Measurements from ENCODE around the gene PAPLN.

The PAPLN gene

GRCh38 chr14:73272393-73272792, 35.1 kb downstream of the PAPLN start:
- Mint-ChIP-seq H3K4me3 (no peak overlapping the region), H3K4me1 (ENCODE audit: low read depth) (peaks cover 12% of the 10 kb centered on the region), H3K27ac (no peak overlapping the region)

GRCh38 chr14:73273799-73274198, 36.5 kb downstream of the PAPLN start:
- Mint-ChIP-seq H3K4me1 (ENCODE audit: low read depth) (peaks cover 12% of the 10 kb centered on the region), H3K4me3 (no peak overlapping the region), H3K27me3 (peaks cover 16% of the 10 kb centered on the region), H3K36me3 (ENCODE audit: low read depth) (peaks cover 30% of the 10 kb centered on the region), H3K9me3 (no peaks in the 10 kb centered on the region), H3K27ac (no peak overlapping the region)
- no peak for DNase-seq

More at GRCh38 chr14:73272393-73272792, 35.1 kb downstream of the PAPLN start:
- Mint-ChIP-seq H3K9me3 (no peaks in the 10 kb centered on the region), H3K36me3 (ENCODE audit: low read depth) (peaks cover 28% of the 10 kb centered on the region), H3K27me3 (peaks cover 17% of the 10 kb centered on the region)
- no peak for DNase-seq

- H3K27me3 Mint-ChIP-seq: no peaks in the 10 kb centered on the region
- H3K4me1 Mint-ChIP-seq (ENCODE audit: low read depth): peaks cover under 1% of the 10 kb centered on the region
- H3K4me3 Mint-ChIP-seq: no peak overlapping the region
- DNase-seq: no peak
- peaks cover 52% of the 10 kb centered on the region for H3K36me3 Mint-ChIP-seq (ENCODE audit: low read depth)
- H3K9me3 Mint-ChIP-seq: no peaks in the 10 kb centered on the region
- H3K27ac Mint-ChIP-seq: no peak overlapping the region
Observed at GRCh38 chr14:73276836-73277235, 39.5 kb downstream of the PAPLN start.

- H3K27ac Mint-ChIP-seq: no peak overlapping the region
- H3K4me1 Mint-ChIP-seq (ENCODE audit: low read depth): peaks cover 2% of the 10 kb centered on the region
- peaks cover 57% of the 10 kb centered on the region for H3K36me3 Mint-ChIP-seq (ENCODE audit: low read depth)
- H3K27me3 Mint-ChIP-seq: no peaks in the 10 kb centered on the region
- no peak for DNase-seq
- no peak overlapping the region for H3K4me3 Mint-ChIP-seq
- H3K9me3 Mint-ChIP-seq: no peaks in the 10 kb centered on the region
Observed at GRCh38 chr14:73277376-73277775, 40.1 kb downstream of the PAPLN start.

- H3K4me1 Mint-ChIP-seq (ENCODE audit: low read depth): peaks cover 2% of the 10 kb centered on the region
- H3K36me3 Mint-ChIP-seq (ENCODE audit: low read depth): peaks cover 75% of the 10 kb centered on the region
- no peaks in the 10 kb centered on the region for H3K27me3 Mint-ChIP-seq
- H3K4me3 Mint-ChIP-seq: no peak overlapping the region
- no peaks in the 10 kb centered on the region for H3K9me3 Mint-ChIP-seq
- no peak overlapping the region for H3K27ac Mint-ChIP-seq
- no peak for DNase-seq
Observed at GRCh38 chr14:73280903-73281302, 43.6 kb downstream of the PAPLN start.

GRCh38 chr14:73283608-73284379, 46.5 kb downstream of the PAPLN start:
- Mint-ChIP-seq H3K9me3 (no peaks in the 10 kb centered on the region), H3K4me1 (ENCODE audit: low read depth) (peaks cover 2% of the 10 kb centered on the region), H3K27ac (no peak overlapping the region), H3K27me3 (no peaks in the 10 kb centered on the region), H3K4me3 (no peak overlapping the region), H3K36me3 (ENCODE audit: low read depth) (peaks cover 72% of the 10 kb centered on the region)
- no peak for DNase-seq

- Mint-ChIP-seq H3K9me3 (no peaks in the 10 kb centered on the region), H3K36me3 (ENCODE audit: low read depth) (peaks cover 68% of the 10 kb centered on the region), H3K27me3 (no peaks in the 10 kb centered on the region), H3K4me1 (ENCODE audit: low read depth) (peaks cover 22% of the 10 kb centered on the region), H3K27ac (no peak overlapping the region), H3K4me3 (no peak overlapping the region)
- no peak for DNase-seq
Observed at GRCh38 chr14:73285979-73286378, 48.7 kb downstream of the PAPLN start.

GRCh38 chr14:73286598-73286997, 49.3 kb downstream of the PAPLN start:
- peaks cover 23% of the 10 kb centered on the region for H3K4me1 Mint-ChIP-seq (ENCODE audit: low read depth)
- no peak overlapping the region for H3K4me3 Mint-ChIP-seq
- no peak overlapping the region for H3K27ac Mint-ChIP-seq
- peaks cover 62% of the 10 kb centered on the region for H3K36me3 Mint-ChIP-seq (ENCODE audit: low read depth)
- no peaks in the 10 kb centered on the region for H3K27me3 Mint-ChIP-seq
- no peak for DNase-seq
- no peaks in the 10 kb centered on the region for H3K9me3 Mint-ChIP-seq

GRCh38 chr14:73287071-73287470, 49.8 kb downstream of the PAPLN start:
- no peak for DNase-seq
- Mint-ChIP-seq H3K27ac (no peak overlapping the region), H3K4me1 (ENCODE audit: low read depth) (peaks cover 25% of the 10 kb centered on the region), H3K4me3 (no peak overlapping the region), H3K36me3 (ENCODE audit: low read depth) (peaks cover 61% of the 10 kb centered on the region), H3K9me3 (no peaks in the 10 kb centered on the region), H3K27me3 (no peaks in the 10 kb centered on the region)

GRCh38 chr14:73289308-73289707, 52.0 kb downstream of the PAPLN start:
- Mint-ChIP-seq H3K27ac (no peak overlapping the region), H3K9me3 (no peaks in the 10 kb centered on the region), H3K36me3 (ENCODE audit: low read depth) (peaks cover 58% of the 10 kb centered on the region), H3K4me1 (ENCODE audit: low read depth) (peaks cover 40% of the 10 kb centered on the region), H3K27me3 (no peaks in the 10 kb centered on the region), H3K4me3 (no peak overlapping the region)
- no peak for DNase-seq

- Mint-ChIP-seq H3K4me1 (ENCODE audit: low read depth) (peaks cover 40% of the 10 kb centered on the region), H3K36me3 (ENCODE audit: low read depth) (peaks cover 57% of the 10 kb centered on the region), H3K9me3 (no peaks in the 10 kb centered on the region), H3K4me3 (no peak overlapping the region), H3K27ac (peak overlapping the region; percentile 28), H3K27me3 (no peaks in the 10 kb centered on the region)
- no peak for DNase-seq
Observed at GRCh38 chr14:73289729-73290128, 52.4 kb downstream of the PAPLN start.

GRCh38 chr14:73290279-73290678, 53.0 kb downstream of the PAPLN start:
- H3K4me3 Mint-ChIP-seq: no peak overlapping the region
- no peak for DNase-seq
- no peaks in the 10 kb centered on the region for H3K27me3 Mint-ChIP-seq
- H3K36me3 Mint-ChIP-seq (ENCODE audit: low read depth): peaks cover 52% of the 10 kb centered on the region
- H3K27ac Mint-ChIP-seq: peak overlapping the region; percentile 28
- H3K4me1 Mint-ChIP-seq (ENCODE audit: low read depth): peaks cover 40% of the 10 kb centered on the region
- no peaks in the 10 kb centered on the region for H3K9me3 Mint-ChIP-seq

- Mint-ChIP-seq H3K27me3 (no peaks in the 10 kb centered on the region), H3K4me1 (ENCODE audit: low read depth) (peaks cover 37% of the 10 kb centered on the region), H3K27ac (no peak overlapping the region), H3K4me3 (no peak overlapping the region), H3K9me3 (no peaks in the 10 kb centered on the region), H3K36me3 (ENCODE audit: low read depth) (peaks cover 34% of the 10 kb centered on the region)
- DNase-seq: no peak
Observed at GRCh38 chr14:73293782-73294781, 56.8 kb downstream of the PAPLN start.

- H3K27ac Mint-ChIP-seq: no peak overlapping the region
- DNase-seq: no peak
- H3K4me3 Mint-ChIP-seq: no peak overlapping the region
- H3K9me3 Mint-ChIP-seq: no peaks in the 10 kb centered on the region
- no peaks in the 10 kb centered on the region for H3K27me3 Mint-ChIP-seq
- H3K36me3 Mint-ChIP-seq (ENCODE audit: low read depth): peaks cover 32% of the 10 kb centered on the region
- H3K4me1 Mint-ChIP-seq (ENCODE audit: low read depth): peaks cover 25% of the 10 kb centered on the region
Observed at GRCh38 chr14:73295198-73295796, 58.0 kb downstream of the PAPLN start.
